Loucy (cell line): ENCODE measurements around the gene CYP1A2.

Experiments used
- H2AFZ ChIP-seq: fragments of 200-600 bp; sonication (generic); 2 replicates; pipeline ENCODE4 v1.6.0; 2016; ENCODE audit warnings: antibody characterized with exemption, mild to moderate bottlenecking, low read length, moderate library complexity
- H3F3A ChIP-seq: fragments of 200-600 bp; 2 replicates; pipeline ENCODE4 v1.6.0; 2016; ENCODE audit warnings: antibody characterized with exemption, low read depth, mild to moderate bottlenecking
- H3K27me3 ChIP-seq: fragments of 200-600 bp; sonication (generic); 2 replicates; pipeline ENCODE4 v1.6.1; 2014; ENCODE audit warnings: low read length, mild to moderate bottlenecking; ENCODE audit not compliant: insufficient read depth, poor library complexity, severe bottlenecking
- H3K36me3 ChIP-seq: fragments of 200-600 bp; sonication (generic); 2 replicates; pipeline ENCODE4 v1.6.1; 2016; ENCODE audit warnings: low read length; ENCODE audit not compliant: insufficient read depth
- H3K4me1 ChIP-seq: fragments of 200-600 bp; sonication (generic); 2 replicates; pipeline ENCODE4 v1.5.1; 2014; ENCODE audit warnings: low read length, mild to moderate bottlenecking; ENCODE audit not compliant: insufficient read depth, poor library complexity, severe bottlenecking
- H3K4me2 ChIP-seq: fragments of 200-600 bp; sonication (generic); 2 replicates; pipeline ENCODE4 v1.6.0; 2014; ENCODE audit warnings: antibody characterized with exemption, low read length, low read depth, mild to moderate bottlenecking; ENCODE audit not compliant: poor library complexity, severe bottlenecking
- H3K4me3 ChIP-seq: fragments of 200-600 bp; sonication (generic); 2 replicates; pipeline ENCODE4 v1.5.1; 2014; ENCODE audit warnings: low read length, mild to moderate bottlenecking, mixed read lengths; ENCODE audit not compliant: poor library complexity, severe bottlenecking
- H3K79me2 ChIP-seq: fragments of 200-600 bp; sonication (generic); 2 replicates; pipeline ENCODE4 v1.6.1; 2014; ENCODE audit warnings: low read length; ENCODE audit not compliant: insufficient read depth
- H3K9ac ChIP-seq: fragments of 200-600 bp; sonication (generic); 2 replicates; pipeline ENCODE4 v1.6.0; 2014; ENCODE audit warnings: mild to moderate bottlenecking, low read depth, low read length, moderate library complexity; ENCODE audit not compliant: poor library complexity, severe bottlenecking
- H3K9me2 ChIP-seq: fragments of 200-600 bp; sonication (generic); replicated peaks from 2 replicates; pipeline ENCODE4 v1.6.1; 2016; ENCODE audit warnings: low read depth, low read length, mixed read lengths
- H3K9me3 ChIP-seq: fragments of 200-600 bp; sonication (generic); 2 replicates; pipeline ENCODE4 v1.6.1; 2014; ENCODE audit warnings: mild to moderate bottlenecking, antibody characterized with exemption, low read length, low read depth; ENCODE audit not compliant: insufficient read depth
- H4K20me1 ChIP-seq: fragments of 200-600 bp; sonication (generic); 2 replicates; pipeline ENCODE4 v1.6.0; 2014; ENCODE audit warnings: antibody characterized with exemption, low read length, mild to moderate bottlenecking; ENCODE audit not compliant: insufficient read depth, poor library complexity, severe bottlenecking
- EZH2phosphoT487 ChIP-seq: fragments of 200-600 bp; IDR thresholded peaks from 2 replicates; pipeline ENCODE4 v1.6.1; 2018; ENCODE audit warnings: antibody characterized with exemption, mild to moderate bottlenecking, moderate library complexity, borderline replicate concordance
- TF ChIP-seq, protein P1 (sequence below): fragments of 200-600 bp; sonication (generic); conservative IDR thresholded peaks from 2 replicates; pipeline ENCODE4 v1.5.1; 2014; ENCODE audit warnings: mild to moderate bottlenecking, antibody characterized with exemption, low read length

Gene CYP1A2, protein sequence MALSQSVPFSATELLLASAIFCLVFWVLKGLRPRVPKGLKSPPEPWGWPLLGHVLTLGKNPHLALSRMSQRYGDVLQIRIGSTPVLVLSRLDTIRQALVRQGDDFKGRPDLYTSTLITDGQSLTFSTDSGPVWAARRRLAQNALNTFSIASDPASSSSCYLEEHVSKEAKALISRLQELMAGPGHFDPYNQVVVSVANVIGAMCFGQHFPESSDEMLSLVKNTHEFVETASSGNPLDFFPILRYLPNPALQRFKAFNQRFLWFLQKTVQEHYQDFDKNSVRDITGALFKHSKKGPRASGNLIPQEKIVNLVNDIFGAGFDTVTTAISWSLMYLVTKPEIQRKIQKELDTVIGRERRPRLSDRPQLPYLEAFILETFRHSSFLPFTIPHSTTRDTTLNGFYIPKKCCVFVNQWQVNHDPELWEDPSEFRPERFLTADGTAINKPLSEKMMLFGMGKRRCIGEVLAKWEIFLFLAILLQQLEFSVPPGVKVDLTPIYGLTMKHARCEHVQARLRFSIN

DNA sequence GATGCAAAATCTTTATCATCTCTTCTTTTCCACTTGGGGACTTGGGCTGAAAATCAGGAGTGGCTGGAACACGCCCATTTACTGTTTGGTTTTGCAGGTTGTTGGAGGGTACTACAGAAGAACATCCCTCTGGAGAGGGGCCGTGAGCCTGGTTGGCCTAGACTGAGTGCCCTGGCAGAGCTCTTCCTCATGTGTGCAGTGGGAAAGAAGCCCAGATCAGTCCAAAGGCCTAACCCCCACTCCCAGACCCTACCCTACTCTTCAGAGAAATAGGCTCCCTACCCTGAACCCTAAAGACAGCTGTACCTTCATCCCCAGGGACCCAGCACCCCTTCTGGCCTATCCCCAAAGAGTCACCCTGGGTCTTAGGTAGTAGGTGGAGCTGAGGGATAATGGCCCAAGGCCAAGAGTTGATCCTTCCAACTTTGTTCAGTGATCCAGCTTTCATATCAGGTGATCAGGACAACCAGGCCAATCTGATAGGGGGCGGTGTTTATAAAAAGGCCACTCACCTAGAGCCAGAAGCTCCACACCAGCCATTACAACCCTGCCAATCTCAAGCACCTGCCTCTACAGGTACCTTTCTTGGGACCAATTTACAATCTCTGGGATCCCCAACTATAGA lies at the start of gene CYP1A2:
CYP1A2 (plus strand) TSS at position 524 of the 625 bp plus-strand sequence. CDS start 894 bp downstream, outside the sequence.
- Histone ChIP-seq H3K4me2 (no peak within 1 kb of the TSS), H3K9me3 (no peaks in the 10 kb centered on the region), H2AFZ (no peak within 1 kb of the TSS), H3K9ac (no peak within 1 kb of the TSS), H3F3A (no peaks in the 10 kb centered on the region), H3K9me2 (no peaks in the 10 kb centered on the region), H3K27me3 (no peaks in the 10 kb centered on the region), H3K4me1 (no peaks in the 10 kb centered on the region), H4K20me1 (no peaks in the 10 kb centered on the region), H3K36me3 (no peaks in the 10 kb centered on the region), H3K79me2 (no peaks in the 10 kb centered on the region), H3K4me3 (no peak within 1 kb of the TSS)
- TF ChIP-seq, protein P1, sequence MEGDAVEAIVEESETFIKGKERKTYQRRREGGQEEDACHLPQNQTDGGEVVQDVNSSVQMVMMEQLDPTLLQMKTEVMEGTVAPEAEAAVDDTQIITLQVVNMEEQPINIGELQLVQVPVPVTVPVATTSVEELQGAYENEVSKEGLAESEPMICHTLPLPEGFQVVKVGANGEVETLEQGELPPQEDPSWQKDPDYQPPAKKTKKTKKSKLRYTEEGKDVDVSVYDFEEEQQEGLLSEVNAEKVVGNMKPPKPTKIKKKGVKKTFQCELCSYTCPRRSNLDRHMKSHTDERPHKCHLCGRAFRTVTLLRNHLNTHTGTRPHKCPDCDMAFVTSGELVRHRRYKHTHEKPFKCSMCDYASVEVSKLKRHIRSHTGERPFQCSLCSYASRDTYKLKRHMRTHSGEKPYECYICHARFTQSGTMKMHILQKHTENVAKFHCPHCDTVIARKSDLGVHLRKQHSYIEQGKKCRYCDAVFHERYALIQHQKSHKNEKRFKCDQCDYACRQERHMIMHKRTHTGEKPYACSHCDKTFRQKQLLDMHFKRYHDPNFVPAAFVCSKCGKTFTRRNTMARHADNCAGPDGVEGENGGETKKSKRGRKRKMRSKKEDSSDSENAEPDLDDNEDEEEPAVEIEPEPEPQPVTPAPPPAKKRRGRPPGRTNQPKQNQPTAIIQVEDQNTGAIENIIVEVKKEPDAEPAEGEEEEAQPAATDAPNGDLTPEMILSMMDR = no peak

DNA sequence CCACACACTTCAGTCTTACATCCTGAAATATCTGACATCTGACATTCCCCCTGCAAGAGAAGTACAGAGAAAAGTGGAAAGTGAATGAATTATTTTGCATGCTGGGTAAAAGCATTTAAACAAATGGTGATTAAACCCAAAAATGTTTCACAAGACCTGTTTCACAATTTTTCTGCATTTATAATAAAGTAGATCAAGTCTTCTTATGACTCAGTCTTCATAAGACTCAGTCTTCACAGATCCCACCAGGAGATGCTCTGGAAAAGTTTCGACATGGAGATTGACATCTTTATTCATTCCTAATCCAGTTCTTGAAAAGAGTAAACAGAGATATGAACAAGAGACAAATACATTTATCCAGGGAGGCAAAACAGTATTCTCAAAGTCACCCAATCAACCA lies 39.6 kb upstream of the CYP1A2 start:
- no peaks in the 10 kb centered on the region for H3K9me3 ChIP-seq
- H3K27me3 ChIP-seq = no peaks in the 10 kb centered on the region
- H3K36me3 ChIP-seq = no peaks in the 10 kb centered on the region
- H2AFZ ChIP-seq = no peak overlapping the region
- H3K9me2 ChIP-seq = no peaks in the 10 kb centered on the region
- H3F3A ChIP-seq = no peaks in the 10 kb centered on the region
- TF ChIP-seq, protein P1 = no peak
- TF ChIP-seq EZH2phosphoT487 = no peak
- H3K4me1 ChIP-seq = peaks cover 9% of the 10 kb centered on the region
- no peaks in the 10 kb centered on the region for H4K20me1 ChIP-seq
- no peaks in the 10 kb centered on the region for H3K79me2 ChIP-seq
- H3K4me2 ChIP-seq = no peak overlapping the region
- no peak overlapping the region for H3K4me3 ChIP-seq
- H3K9ac ChIP-seq = no peak overlapping the region

DNA sequence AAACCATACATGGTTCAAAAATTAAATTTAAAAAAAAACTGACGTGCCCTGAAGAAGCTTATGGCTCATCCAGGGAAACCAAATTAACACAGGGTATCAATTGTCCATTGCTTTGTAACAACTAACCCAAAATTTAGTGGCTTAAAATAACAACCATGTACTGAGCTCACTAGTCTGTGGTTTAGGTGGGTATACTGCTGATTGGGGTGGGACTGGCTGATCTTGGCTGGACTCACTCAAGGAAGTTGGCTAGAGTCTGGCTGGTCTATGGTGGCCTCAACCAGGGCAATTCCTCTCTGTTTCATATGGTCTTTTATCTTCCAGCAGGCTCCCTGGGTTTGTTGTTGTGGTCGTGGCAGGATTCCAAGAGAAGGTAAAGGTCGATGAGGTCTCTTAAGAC lies 38.8 kb upstream of the CYP1A2 start:
- Histone ChIP-seq H3K27me3 (no peaks in the 10 kb centered on the region), H3F3A (no peaks in the 10 kb centered on the region), H4K20me1 (no peaks in the 10 kb centered on the region), H2AFZ (peak overlapping the region; percentile 87; the same call in 1 of the 2 replicates), H3K4me2 (peak overlapping the region; percentile 43), H3K9me2 (no peaks in the 10 kb centered on the region), H3K4me3 (no peak overlapping the region), H3K4me1 (peaks cover 9% of the 10 kb centered on the region), H3K36me3 (no peaks in the 10 kb centered on the region), H3K9ac (no peak overlapping the region), H3K79me2 (no peaks in the 10 kb centered on the region), H3K9me3 (no peaks in the 10 kb centered on the region)
- TF ChIP-seq EZH2phosphoT487 = no peak
- TF ChIP-seq, protein P1 = no peak
